ENCODE data around the gene SUCLG1. TPM values are rescaled to one million over a fixed set of nuclear protein-coding genes. Genes with fewer than 3 reads are reported as not detected.
"Not testable (repeated sequence)": the region's sequence is repeated elsewhere in the genome, so short reads cannot be mapped to it uniquely, and the experiment has no call there.

SUCLG1 gene
- total RNA-seq, 1 donor from 2014 or later, result 91.1 TPM

- DNase-seq (ENCODE audit: low spot score), result no peak
Observed at GRCh38 chr2:84424152-84424551, 34.9 kb downstream of the SUCLG1 start.

GRCh38 chr2:84421791-84422190 lies 37.3 kb downstream of the SUCLG1 start:
- no peak for DNase-seq (ENCODE audit: low spot score)

GRCh38 chr2:84421197-84421596 lies 37.9 kb downstream of the SUCLG1 start:
- no peak for DNase-seq (ENCODE audit: low spot score)

GRCh38 chr2:84417453-84418145 lies 41.5 kb downstream of the SUCLG1 start:
- no peak for DNase-seq (ENCODE audit: low spot score)

GRCh38 chr2:84409531-84409930 lies 49.5 kb downstream of the SUCLG1 start:
- no peak for DNase-seq (ENCODE audit: low spot score)

GRCh38 chr2:84402111-84402510 lies 57.0 kb downstream of the SUCLG1 start:
- not testable (repeated sequence) for DNase-seq (ENCODE audit: low spot score)

GRCh38 chr2:84399839-84400238 lies 59.2 kb downstream of the SUCLG1 start:
- not testable (repeated sequence) for DNase-seq (ENCODE audit: low spot score)

- DNase-seq (ENCODE audit: low spot score), result no peak
Observed at GRCh38 chr2:84395820-84396219, 63.3 kb downstream of the SUCLG1 start.

GRCh38 chr2:84394628-84395027 lies 64.5 kb downstream of the SUCLG1 start:
- DNase-seq (ENCODE audit: low spot score), result no peak

GRCh38 chr2:84393829-84394228 lies 65.3 kb downstream of the SUCLG1 start:
- no peak for DNase-seq (ENCODE audit: low spot score)

- DNase-seq (ENCODE audit: low spot score), result no peak
Observed at GRCh38 chr2:84389794-84390193, 69.3 kb downstream of the SUCLG1 start.

GRCh38 chr2:84388921-84389490 lies 70.1 kb downstream of the SUCLG1 start:
- no peak for DNase-seq (ENCODE audit: low spot score)

GRCh38 chr2:84388133-84388532 lies 70.9 kb downstream of the SUCLG1 start:
- DNase-seq (ENCODE audit: low spot score), result no peak

GRCh38 chr2:84386336-84387040 lies 72.6 kb downstream of the SUCLG1 start:
- no peak for DNase-seq (ENCODE audit: low spot score)

- no peak for DNase-seq (ENCODE audit: low spot score)
Observed at GRCh38 chr2:84383271-84383670, 75.8 kb downstream of the SUCLG1 start.

GRCh38 chr2:84380875-84381274 lies 78.2 kb downstream of the SUCLG1 start:
- DNase-seq (ENCODE audit: low spot score), result no peak

GRCh38 chr2:84378960-84379359 lies 80.1 kb downstream of the SUCLG1 start:
- DNase-seq (ENCODE audit: low spot score), result no peak

- no peak for DNase-seq (ENCODE audit: low spot score)
Observed at GRCh38 chr2:84375020-84375419, 84.1 kb downstream of the SUCLG1 start.

GRCh38 chr2:84373866-84374265 lies 85.2 kb downstream of the SUCLG1 start:
- DNase-seq (ENCODE audit: low spot score), result no peak

All from mesenteric fat pad (tissue), 1 donor.